ENCODE data around the gene PARD6G. TPM values are rescaled to one million over a fixed set of nuclear protein-coding genes. Genes with fewer than 3 reads are reported as not detected.

The PARD6G gene
- total RNA-seq, 1 donor from 2014 or later = 29.6 TPM

- no peaks in the 10 kb centered on the region for H3K27me3 ChIP-seq (ENCODE audit: insufficient read depth, low read length)
- Mint-ChIP-seq H3K27ac (ENCODE audit: unreplicated experiment) (no peak overlapping the region), H3K9me3 (ENCODE audit: unreplicated experiment) (no peaks in the 10 kb centered on the region), H3K36me3 (ENCODE audit: low read depth, unreplicated experiment) (peaks cover 4% of the 10 kb centered on the region), H3K4me3 (ENCODE audit: unreplicated experiment) (no peak overlapping the region), H3K4me1 (ENCODE audit: low read depth, unreplicated experiment) (peaks cover 18% of the 10 kb centered on the region), H3K27me3 (ENCODE audit: low read depth, unreplicated experiment) (no peaks in the 10 kb centered on the region)
- peaks cover 3% of the 10 kb centered on the region for H3K36me3 ChIP-seq (ENCODE audit: insufficient read depth, low read length)
- no peak for TF ChIP-seq CTCF (IDR thresholded peaks at IDR 0.05; ENCODE audit: insufficient read depth, low read depth, low read length)
- no peak for TF ChIP-seq EZH2 (IDR thresholded peaks at IDR 0.05; ENCODE audit: insufficient read depth, low read length)
- no peak overlapping the region for H2AFZ ChIP-seq (ENCODE audit: low read depth, low read length)
- FAIRE-seq (no peak), DNase-seq (ENCODE audit: low read depth) (no peak)
- no peaks in the 10 kb centered on the region for H3K4me1 ChIP-seq (ENCODE audit: insufficient read depth, low read length)
- peaks cover 49% of the 10 kb centered on the region for H4K20me1 ChIP-seq (ENCODE audit: insufficient read depth, low read length)
- H3K9ac ChIP-seq (ENCODE audit: low read length) = no peak overlapping the region
- no peak overlapping the region for H3K4me2 ChIP-seq (ENCODE audit: low read length)
- no peak overlapping the region for H3K27ac ChIP-seq (ENCODE audit: low read depth, low read length)
- H3K9me3 ChIP-seq (ENCODE audit: insufficient read depth, low read depth, low read length) = no peaks in the 10 kb centered on the region
- no peak overlapping the region for H3K4me3 ChIP-seq (ENCODE audit: insufficient read depth, low read depth, low read length)
- H3K79me2 ChIP-seq (ENCODE audit: insufficient read depth, low read length) = peaks cover 92% of the 10 kb centered on the region
Measured at GRCh38 chr18:80127635-80128034, 119.7 kb downstream of the PARD6G start.

DNA sequence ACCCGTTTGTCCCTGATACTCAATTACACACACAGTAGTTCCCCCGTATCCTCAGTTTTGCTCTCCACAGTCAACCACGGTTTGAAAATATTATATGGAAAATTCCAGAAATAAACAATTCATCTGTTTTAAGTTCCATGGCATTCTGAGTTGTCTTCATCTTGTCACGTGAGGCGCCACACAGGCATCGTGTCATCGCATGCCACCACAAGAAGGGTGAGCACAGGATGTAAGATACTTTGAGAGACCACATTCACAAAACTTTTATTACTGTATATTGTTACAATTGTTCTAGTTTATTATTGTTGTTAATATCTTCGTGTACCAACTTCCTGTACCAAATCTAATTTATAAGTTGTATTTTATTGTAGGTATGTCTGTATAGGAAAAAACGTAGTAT, 120.5 kb downstream of the PARD6G start:
- H3K4me1 Mint-ChIP-seq (ENCODE audit: low read depth, unreplicated experiment) = peaks cover 14% of the 10 kb centered on the region
- Histone ChIP-seq H3K9me3 (ENCODE audit: insufficient read depth, low read depth, low read length) (no peaks in the 10 kb centered on the region), H3K4me2 (ENCODE audit: low read length) (no peak overlapping the region), H3K36me3 (ENCODE audit: insufficient read depth, low read length) (peaks cover 3% of the 10 kb centered on the region), H4K20me1 (ENCODE audit: insufficient read depth, low read length) (peaks cover 53% of the 10 kb centered on the region), H3K79me2 (ENCODE audit: insufficient read depth, low read length) (peaks cover 93% of the 10 kb centered on the region), H3K4me1 (ENCODE audit: insufficient read depth, low read length) (no peaks in the 10 kb centered on the region), H3K27ac (ENCODE audit: low read depth, low read length) (no peak overlapping the region), H2AFZ (ENCODE audit: low read depth, low read length) (no peak overlapping the region), H3K9ac (ENCODE audit: low read length) (no peak overlapping the region), H3K4me3 (ENCODE audit: insufficient read depth, low read depth, low read length) (no peak overlapping the region), H3K27me3 (ENCODE audit: insufficient read depth, low read length) (no peaks in the 10 kb centered on the region)
- H3K4me3 Mint-ChIP-seq (ENCODE audit: unreplicated experiment) = no peak overlapping the region
- FAIRE-seq (no peak), DNase-seq (ENCODE audit: low read depth) (no peak)
- no peaks in the 10 kb centered on the region for H3K27me3 Mint-ChIP-seq (ENCODE audit: low read depth, unreplicated experiment)
- peaks cover 7% of the 10 kb centered on the region for H3K36me3 Mint-ChIP-seq (ENCODE audit: low read depth, unreplicated experiment)
- no peaks in the 10 kb centered on the region for H3K9me3 Mint-ChIP-seq (ENCODE audit: unreplicated experiment)
- no peak for TF ChIP-seq CTCF (IDR thresholded peaks at IDR 0.05; ENCODE audit: insufficient read depth, low read depth, low read length)
- TF ChIP-seq EZH2 (IDR thresholded peaks at IDR 0.05; ENCODE audit: insufficient read depth, low read length) = no peak
- no peak overlapping the region for H3K27ac Mint-ChIP-seq (ENCODE audit: unreplicated experiment)

DNA sequence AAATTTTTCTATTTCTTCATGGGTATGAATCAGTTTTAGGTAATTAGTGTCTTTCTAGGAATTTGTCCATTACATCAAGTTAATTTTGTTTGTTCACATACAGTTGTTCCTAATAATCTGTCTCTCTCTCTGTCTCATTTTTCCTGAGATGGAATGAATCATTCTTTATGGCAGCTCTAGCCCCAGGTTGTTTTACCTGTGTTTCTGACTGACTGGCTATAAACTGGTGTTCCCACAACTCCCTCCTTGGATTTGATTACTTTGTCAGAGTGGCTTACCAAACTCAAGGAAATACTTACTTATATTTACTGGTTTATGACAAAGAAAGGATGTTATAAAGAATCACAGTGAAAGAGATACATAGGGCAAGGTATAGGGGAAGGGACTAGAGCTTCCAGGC, 123.2 kb downstream of the PARD6G start:
- no peak for TF ChIP-seq CTCF (IDR thresholded peaks at IDR 0.05; ENCODE audit: insufficient read depth, low read depth, low read length)
- no peak for TF ChIP-seq EZH2 (IDR thresholded peaks at IDR 0.05; ENCODE audit: insufficient read depth, low read length)
- FAIRE-seq (no peak), DNase-seq (ENCODE audit: low read depth) (no peak)
- Histone ChIP-seq H3K4me1 (ENCODE audit: insufficient read depth, low read length) (no peaks in the 10 kb centered on the region), H2AFZ (ENCODE audit: low read depth, low read length) (no peak overlapping the region), H3K79me2 (ENCODE audit: insufficient read depth, low read length) (peaks cover 94% of the 10 kb centered on the region), H4K20me1 (ENCODE audit: insufficient read depth, low read length) (peaks cover 56% of the 10 kb centered on the region), H3K36me3 (ENCODE audit: insufficient read depth, low read length) (peaks cover 5% of the 10 kb centered on the region), H3K9ac (ENCODE audit: low read length) (no peak overlapping the region), H3K27me3 (ENCODE audit: insufficient read depth, low read length) (no peaks in the 10 kb centered on the region), H3K9me3 (ENCODE audit: insufficient read depth, low read depth, low read length) (no peaks in the 10 kb centered on the region), H3K4me3 (ENCODE audit: insufficient read depth, low read depth, low read length) (no peak overlapping the region), H3K27ac (ENCODE audit: low read depth, low read length) (no peak overlapping the region), H3K4me2 (ENCODE audit: low read length) (no peak overlapping the region)
- no peaks in the 10 kb centered on the region for H3K27me3 Mint-ChIP-seq (ENCODE audit: low read depth, unreplicated experiment)
- peaks cover 19% of the 10 kb centered on the region for H3K36me3 Mint-ChIP-seq (ENCODE audit: low read depth, unreplicated experiment)
- H3K9me3 Mint-ChIP-seq (ENCODE audit: unreplicated experiment) = no peaks in the 10 kb centered on the region
- H3K4me1 Mint-ChIP-seq (ENCODE audit: low read depth, unreplicated experiment) = no peaks in the 10 kb centered on the region
- no peak overlapping the region for H3K27ac Mint-ChIP-seq (ENCODE audit: unreplicated experiment)
- H3K4me3 Mint-ChIP-seq (ENCODE audit: unreplicated experiment) = no peak overlapping the region

All from astrocyte (in vitro differentiated cells and primary cell).